HG02943 (cell line): ENCODE results near the gene UQCRHL.
"Not testable (repeated sequence)": the region's sequence is repeated elsewhere in the genome, so short reads cannot be mapped to it uniquely, and the experiment has no call there.

Source experiments
- ATAC-seq: cut with Tn5 transposase; IDR thresholded peaks from one replicate; pipeline ENCODE4 v1.9.1; 2021; ENCODE audit warnings: mild to moderate bottlenecking, low read depth, moderate library complexity; ENCODE audit not compliant: unreplicated experiment

The UQCRHL gene

GRCh38 chr1:15835741-15836510 lies 28.5 kb upstream of the UQCRHL start:
- peak; percentile 38 for ATAC-seq

GRCh38 chr1:15835205-15835740 lies 27.8 kb upstream of the UQCRHL start:
- peak; percentile 15 for ATAC-seq

GRCh38 chr1:15834406-15835204 lies 27.2 kb upstream of the UQCRHL start:
- ATAC-seq, result peak; percentile 44

GRCh38 chr1:15833842-15834405 lies 26.5 kb upstream of the UQCRHL start:
- no peak for ATAC-seq

- no peak for ATAC-seq
Measured at GRCh38 chr1:15833069-15833679, 25.7 kb upstream of the UQCRHL start.

- no peak for ATAC-seq
Measured at GRCh38 chr1:15830258-15830657, 22.8 kb upstream of the UQCRHL start.

GRCh38 chr1:15828931-15829330 lies 21.5 kb upstream of the UQCRHL start:
- ATAC-seq, result not testable (repeated sequence)

- ATAC-seq, result not testable (repeated sequence)
Measured at GRCh38 chr1:15827567-15827966, 20.1 kb upstream of the UQCRHL start.

- ATAC-seq, result no peak
Measured at GRCh38 chr1:15826810-15827507, 19.5 kb upstream of the UQCRHL start.

- no peak for ATAC-seq
Measured at GRCh38 chr1:15825800-15826199, 18.4 kb upstream of the UQCRHL start.

- no peak for ATAC-seq
Measured at GRCh38 chr1:15820478-15820877, 13.0 kb upstream of the UQCRHL start.

GRCh38 chr1:15816674-15817073 lies 9.2 kb upstream of the UQCRHL start:
- no peak for ATAC-seq

GRCh38 chr1:15810073-15810472 lies 2.6 kb upstream of the UQCRHL start:
- ATAC-seq, result no peak

GRCh38 chr1:15808955-15809354 lies 1.5 kb upstream of the UQCRHL start:
- no peak for ATAC-seq

- ATAC-seq, result no peak
Measured at GRCh38 chr1:15807121-15807520, 328 bp downstream of the UQCRHL start.

GRCh38 chr1:15804060-15804459 lies 3.4 kb downstream of the UQCRHL start:
- ATAC-seq, result no peak

GRCh38 chr1:15803380-15803779 lies 4.1 kb downstream of the UQCRHL start:
- ATAC-seq, result no peak

- ATAC-seq, result no peak
Measured at GRCh38 chr1:15802234-15802965, 5.0 kb downstream of the UQCRHL start.
